ENCODE results near the gene GRB14. TPM values are rescaled to one million over a fixed set of nuclear protein-coding genes. Genes with fewer than 3 reads are reported as not detected.
A peak's percentile ranks its signal among the peaks of the same experiment; 100 is the strongest.
"Not testable (repeated sequence)": the region's sequence is repeated elsewhere in the genome, so short reads cannot be mapped to it uniquely, and the experiment has no call there.

The GRB14 gene
- total RNA-seq, 1 experiment from 2014 or later, result not detected

DNA sequence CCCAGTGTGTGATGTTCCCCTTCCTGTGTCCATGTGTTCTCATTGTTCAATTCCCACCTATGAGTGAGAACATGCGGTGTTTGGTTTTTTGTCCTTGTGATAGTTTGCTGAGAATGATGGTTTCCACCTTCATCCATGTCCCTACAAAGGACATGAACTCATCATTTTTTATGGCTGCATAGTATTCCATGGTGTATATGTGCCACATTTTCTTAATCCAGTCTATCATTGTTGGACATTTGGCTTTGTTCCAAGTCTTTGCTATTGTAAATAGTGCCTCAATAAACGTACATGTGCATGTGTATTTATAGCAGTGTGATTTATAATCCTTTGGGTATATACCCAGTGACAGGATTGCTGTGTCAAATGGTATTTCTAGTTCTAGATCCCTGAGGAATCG is 7.0 kb upstream of the GRB14 start:
- H3K27ac ChIP-seq, H3K4me1 ChIP-seq, DNase-seq: not testable (repeated sequence)

DNA sequence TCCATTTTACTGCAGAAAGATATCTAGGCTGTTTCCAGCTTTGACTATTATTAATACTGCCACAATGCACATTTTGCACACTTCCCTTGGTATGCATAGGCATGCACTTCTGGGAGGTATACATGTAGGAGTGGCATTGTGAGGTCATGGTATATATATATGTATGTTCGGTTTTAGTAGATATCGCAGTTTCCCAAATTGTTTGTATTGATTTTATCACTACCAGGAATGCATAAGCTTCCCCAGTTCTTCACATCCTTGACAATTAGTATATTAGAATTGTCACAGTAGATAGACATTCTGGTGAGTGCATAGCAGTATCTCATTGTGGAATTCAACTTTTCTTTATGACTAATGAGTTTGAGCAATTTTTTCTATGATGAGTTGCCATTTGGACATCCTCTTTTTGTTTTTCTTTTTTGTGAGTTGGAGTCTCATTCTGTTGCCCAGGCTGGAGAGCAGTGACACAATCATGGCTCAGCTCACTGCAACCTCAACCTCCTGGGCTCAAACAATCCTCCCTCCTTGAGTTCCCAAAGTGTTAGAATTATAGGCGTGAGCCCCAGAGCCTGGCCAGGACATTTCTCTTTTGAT is 4.2 kb upstream of the GRB14 start:
- no peak for DNase-seq
- Histone ChIP-seq H3K27ac (no peak overlapping the region), H3K9me3 (replicated peaks) (no peaks in the 10 kb centered on the region), H3K4me1 (no peaks in the 10 kb centered on the region), H3K27me3 (no peaks in the 10 kb centered on the region), H3K36me3 (no peaks in the 10 kb centered on the region), H3K4me3 (no peak overlapping the region)

More for the DNA sequence above, 7.0 kb upstream of the GRB14 start:
- not testable (repeated sequence) for H3K9me3 ChIP-seq (replicated peaks); H3K4me3 ChIP-seq; H3K36me3 ChIP-seq; H3K27me3 ChIP-seq

DNA sequence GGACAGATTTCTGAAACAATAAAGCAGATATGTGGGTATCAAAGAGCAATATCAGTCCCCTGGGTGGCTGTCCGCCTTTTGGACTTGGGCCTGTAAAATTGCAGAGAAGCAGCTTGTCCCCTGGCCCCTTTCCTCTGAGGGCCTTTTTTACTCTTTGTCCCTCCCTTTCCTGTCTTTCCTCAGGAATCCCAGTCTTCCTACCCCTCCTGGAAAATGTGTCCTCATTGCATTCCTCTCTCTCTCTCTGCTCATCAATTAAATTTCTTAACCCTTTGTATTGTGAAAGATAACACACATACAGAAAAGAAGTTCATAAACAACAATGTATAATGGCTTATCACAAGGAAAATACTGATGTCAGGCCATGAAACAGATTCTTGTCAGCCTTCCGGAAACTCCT is 3.0 kb upstream of the GRB14 start:
- Histone ChIP-seq H3K4me1 (no peaks in the 10 kb centered on the region), H3K36me3 (no peaks in the 10 kb centered on the region), H3K4me3 (no peak overlapping the region), H3K27me3 (no peaks in the 10 kb centered on the region), H3K27ac (no peak overlapping the region), H3K9me3 (replicated peaks) (no peaks in the 10 kb centered on the region)
- DNase-seq, result no peak

DNA sequence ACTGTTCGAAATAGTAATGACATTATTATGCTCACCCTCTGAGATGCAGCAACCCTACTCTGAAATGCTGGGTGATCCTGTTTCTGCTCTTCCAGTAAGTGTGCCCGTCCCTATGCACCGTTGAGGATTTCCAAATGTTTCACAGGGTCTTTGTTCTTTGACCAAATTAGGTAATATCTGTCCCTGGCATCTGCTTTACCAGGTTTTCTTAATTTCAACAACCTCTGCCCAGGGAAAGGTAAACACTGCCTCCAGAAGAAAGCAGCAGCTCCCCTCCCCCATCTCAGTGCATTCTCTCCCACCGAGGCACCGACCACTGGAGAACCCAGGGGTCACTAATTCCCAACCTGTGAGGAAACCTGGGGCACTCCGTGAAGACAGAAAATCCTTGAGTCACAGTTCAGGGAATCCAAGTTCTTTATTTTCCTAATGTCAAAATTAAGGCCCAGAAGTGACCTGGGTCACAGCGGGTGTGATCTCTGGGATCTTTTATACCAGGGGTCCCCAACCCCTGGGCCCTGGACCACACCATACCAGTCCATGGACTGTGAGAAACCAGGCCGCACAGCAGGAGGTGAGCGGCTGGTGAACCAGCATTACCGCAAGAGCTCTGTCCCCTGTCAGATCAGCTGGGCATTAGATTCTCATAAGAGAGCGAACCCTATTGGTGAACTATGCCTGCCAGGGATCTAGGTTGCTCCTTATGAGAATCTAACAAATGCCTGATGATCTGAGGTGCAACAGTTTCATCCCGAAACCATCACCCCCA is 1.2 kb upstream of the GRB14 start:
- H3K4me3 ChIP-seq, result no peak overlapping the region
- H3K27ac ChIP-seq, result no peak overlapping the region
- H3K9me3 ChIP-seq (replicated peaks), result no peaks in the 10 kb centered on the region
- no peaks in the 10 kb centered on the region for H3K4me1 ChIP-seq
- DNase-seq, result no peak
- no peaks in the 10 kb centered on the region for H3K36me3 ChIP-seq
- no peaks in the 10 kb centered on the region for H3K27me3 ChIP-seq

DNA sequence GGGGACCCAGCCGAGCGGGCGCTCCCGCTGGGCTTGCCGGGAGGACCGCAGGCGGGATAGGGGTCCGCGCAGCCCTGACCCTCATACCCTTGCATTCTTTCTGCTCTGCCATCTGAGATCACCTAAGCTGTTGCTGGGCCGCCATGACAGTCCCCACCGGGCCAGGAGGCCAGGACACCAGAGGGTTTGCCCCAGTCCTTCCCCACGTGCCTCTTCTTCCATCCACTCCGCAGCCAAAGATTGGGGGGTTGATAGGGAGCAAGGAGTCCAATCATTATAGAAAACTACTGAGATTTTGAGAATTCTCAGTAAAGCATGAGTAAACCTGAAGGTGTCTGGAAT is 453 bp upstream of the GRB14 start:
- Histone ChIP-seq H3K36me3 (no peaks in the 10 kb centered on the region), H3K27ac (no peak overlapping the region), H3K4me3 (peak overlapping the region; percentile 38), H3K9me3 (replicated peaks) (no peaks in the 10 kb centered on the region), H3K4me1 (no peaks in the 10 kb centered on the region), H3K27me3 (no peaks in the 10 kb centered on the region)
- DNase-seq, result no peak

DNA sequence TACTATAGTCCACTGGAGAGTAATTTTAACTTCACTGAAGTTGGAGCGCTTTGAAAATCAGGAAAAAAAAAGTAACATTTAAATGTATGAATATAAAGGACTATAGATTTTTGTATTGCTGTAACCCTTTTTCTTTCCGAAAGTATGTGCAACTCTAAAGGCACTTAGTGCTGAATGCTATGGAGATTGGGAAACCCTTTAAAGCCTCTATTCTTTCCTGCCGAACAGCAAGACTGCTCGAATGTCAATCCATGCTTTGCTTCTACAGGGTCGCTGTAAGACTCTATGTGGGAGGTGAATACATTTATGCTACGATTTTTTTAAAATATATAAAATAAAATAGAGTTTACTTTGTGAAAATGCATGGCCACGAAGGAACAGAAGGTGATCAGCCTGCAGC is 825 bp downstream of the GRB14 start:
- no peak for DNase-seq
- H3K4me1 ChIP-seq, result no peaks in the 10 kb centered on the region
- H3K9me3 ChIP-seq (replicated peaks), result no peaks in the 10 kb centered on the region
- H3K27ac ChIP-seq, result no peak overlapping the region
- no peak overlapping the region for H3K4me3 ChIP-seq
- no peaks in the 10 kb centered on the region for H3K27me3 ChIP-seq
- H3K36me3 ChIP-seq, result no peaks in the 10 kb centered on the region

DNA sequence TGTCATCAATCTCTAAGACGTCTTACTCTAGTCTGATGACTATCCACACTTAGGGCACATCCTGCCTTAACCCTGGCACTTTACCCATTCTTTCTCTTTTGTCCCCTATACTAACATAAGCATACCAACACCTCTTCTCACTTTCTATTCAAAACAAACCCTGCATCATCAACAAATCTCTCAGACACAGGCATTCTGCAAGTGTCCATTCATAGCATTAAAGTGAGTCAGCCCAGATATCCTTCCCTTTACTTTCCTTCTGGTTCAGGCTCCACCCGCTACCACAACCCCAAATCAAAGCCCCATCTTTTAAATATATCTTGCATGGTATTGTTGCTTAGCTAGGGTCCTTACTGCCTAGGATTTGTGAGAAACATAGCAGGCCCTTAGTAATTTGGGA is 3.8 kb downstream of the GRB14 start:
- no peaks in the 10 kb centered on the region for H3K36me3 ChIP-seq
- no peaks in the 10 kb centered on the region for H3K27me3 ChIP-seq
- H3K4me3 ChIP-seq, result no peak overlapping the region
- no peak for DNase-seq
- H3K4me1 ChIP-seq, result no peaks in the 10 kb centered on the region
- no peak overlapping the region for H3K27ac ChIP-seq
- no peaks in the 10 kb centered on the region for H3K9me3 ChIP-seq (replicated peaks)

DNA sequence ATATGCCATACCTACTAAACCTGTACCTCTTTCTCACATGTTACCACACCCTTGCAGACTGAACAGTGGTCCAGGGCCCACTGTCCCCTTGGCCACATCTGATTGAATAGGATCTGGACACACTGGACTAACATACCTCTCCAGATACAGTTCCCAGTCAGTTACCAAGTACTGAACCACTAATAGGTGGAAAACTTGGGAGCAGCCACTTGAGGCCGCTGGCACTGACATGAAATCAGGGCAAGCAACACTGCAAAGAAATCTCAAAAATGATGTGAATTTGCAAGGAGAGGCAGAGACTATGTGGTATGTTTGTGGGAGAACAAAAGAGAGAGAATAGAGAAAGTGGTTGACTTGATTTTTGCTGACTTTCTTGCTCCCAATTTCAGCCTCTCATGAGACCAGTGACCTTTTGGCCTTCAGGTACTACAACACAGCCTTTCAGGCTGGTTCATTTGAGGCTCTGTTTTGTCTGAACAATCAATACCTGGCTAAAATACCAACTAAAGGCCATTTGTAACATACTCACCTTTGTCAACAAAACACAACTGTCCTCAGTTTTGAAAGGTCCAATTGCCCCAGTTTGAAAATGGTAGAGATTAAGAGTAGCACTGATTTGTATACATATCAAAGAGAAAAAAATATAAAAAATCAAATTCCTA is 7.8 kb downstream of the GRB14 start:
- H3K4me1 ChIP-seq, result no peaks in the 10 kb centered on the region

DNA sequence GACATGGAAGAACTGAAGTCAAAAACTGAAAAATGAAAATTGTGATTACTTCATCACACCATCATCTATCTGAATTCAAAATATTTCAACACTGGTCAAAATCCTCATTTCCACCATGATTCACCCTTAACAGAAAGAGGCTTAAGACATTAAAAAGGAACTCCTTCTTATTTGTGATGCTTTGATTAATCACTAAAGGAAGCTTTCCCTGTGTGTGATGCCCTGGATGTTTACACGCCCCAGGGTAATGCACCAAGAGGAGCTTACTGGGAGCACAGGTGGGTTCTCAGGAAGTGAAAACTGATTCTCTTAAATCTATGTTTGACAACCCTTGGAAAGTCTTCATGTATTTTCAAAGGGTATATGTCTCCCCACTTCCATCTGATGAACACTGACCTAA is 11.5 kb downstream of the GRB14 start:
- Histone ChIP-seq H3K4me3 (no peak overlapping the region), H3K27ac (no peak overlapping the region), H3K9me3 (replicated peaks) (no peaks in the 10 kb centered on the region), H3K27me3 (no peaks in the 10 kb centered on the region), H3K4me1 (no peaks in the 10 kb centered on the region), H3K36me3 (no peaks in the 10 kb centered on the region)
- DNase-seq, result no peak

More for the DNA sequence above, 7.8 kb downstream of the GRB14 start:
- DNase-seq, result no peak
- H3K27me3 ChIP-seq, result no peaks in the 10 kb centered on the region
- no peak overlapping the region for H3K27ac ChIP-seq
- H3K4me3 ChIP-seq, result no peak overlapping the region
- no peaks in the 10 kb centered on the region for H3K36me3 ChIP-seq
- H3K9me3 ChIP-seq (replicated peaks), result no peaks in the 10 kb centered on the region

DNA sequence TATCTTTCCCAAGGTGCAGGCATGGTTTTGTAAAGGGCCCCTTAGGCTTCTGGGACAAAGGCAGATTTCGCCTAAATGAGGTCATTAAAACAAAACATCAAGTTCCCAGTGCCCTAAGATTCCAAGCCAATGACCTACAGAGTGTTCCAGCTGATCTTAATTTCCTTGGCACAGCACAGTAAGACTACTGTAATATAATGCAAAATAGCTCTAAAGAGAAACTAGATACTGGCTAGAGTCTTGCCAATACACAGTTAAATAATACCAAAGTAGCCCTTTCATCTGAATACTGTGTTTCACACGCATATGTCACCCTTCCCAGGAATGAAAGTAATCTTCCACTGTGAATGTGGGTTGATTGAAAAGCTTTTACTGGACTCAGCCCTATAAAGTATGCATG is 14.7 kb downstream of the GRB14 start:
- H3K27ac ChIP-seq, result no peak overlapping the region
- no peaks in the 10 kb centered on the region for H3K27me3 ChIP-seq
- no peaks in the 10 kb centered on the region for H3K36me3 ChIP-seq
- H3K9me3 ChIP-seq (replicated peaks), result no peaks in the 10 kb centered on the region
- H3K4me1 ChIP-seq, result no peaks in the 10 kb centered on the region
- no peak overlapping the region for H3K4me3 ChIP-seq
- no peak for DNase-seq

DNA sequence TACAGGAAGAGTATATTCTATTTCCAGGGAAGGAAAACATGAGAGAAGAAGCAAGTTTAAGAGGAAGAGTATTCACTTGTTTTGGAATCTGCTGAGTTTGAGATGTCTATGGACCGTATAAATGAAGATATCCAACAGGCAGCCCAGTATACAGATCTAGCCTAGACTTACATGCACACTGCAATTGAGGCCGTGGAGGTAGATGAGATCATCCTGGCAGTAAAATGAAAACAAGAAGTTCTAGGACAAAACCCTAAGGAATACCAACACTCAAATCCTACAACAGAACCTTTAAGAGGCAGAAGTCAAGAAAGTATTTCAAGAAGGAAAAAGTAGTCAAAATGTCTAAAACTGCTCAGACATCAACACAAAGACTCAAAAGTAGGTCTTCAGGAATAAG is 16.0 kb downstream of the GRB14 start:
- Histone ChIP-seq H3K36me3 (no peaks in the 10 kb centered on the region), H3K27ac (no peak overlapping the region), H3K4me3 (no peak overlapping the region), H3K4me1 (no peaks in the 10 kb centered on the region), H3K9me3 (replicated peaks) (no peaks in the 10 kb centered on the region), H3K27me3 (no peaks in the 10 kb centered on the region)
- DNase-seq, result no peak

DNA sequence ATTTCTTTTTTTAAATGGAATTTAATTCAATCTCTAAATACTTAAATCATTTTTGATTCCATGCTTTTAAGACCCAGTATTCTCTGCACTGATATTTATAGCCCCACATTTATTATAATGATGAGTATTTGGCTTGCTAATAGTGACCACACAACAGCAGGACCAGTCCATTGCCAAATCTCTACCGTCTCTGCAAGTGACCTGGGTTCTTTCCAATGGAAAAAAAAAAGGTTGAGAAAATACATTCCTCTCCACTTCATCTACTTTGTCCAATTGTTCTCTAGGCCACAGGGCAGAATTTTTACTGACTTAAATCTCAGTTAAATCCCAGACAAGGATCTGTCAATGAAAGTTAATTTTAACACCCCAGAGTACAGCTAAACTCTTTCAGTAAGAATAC is 20.5 kb downstream of the GRB14 start:
- DNase-seq, result no peak
- H3K9me3 ChIP-seq (replicated peaks), result no peaks in the 10 kb centered on the region
- H3K27ac ChIP-seq, result no peak overlapping the region
- H3K36me3 ChIP-seq, result no peaks in the 10 kb centered on the region
- no peaks in the 10 kb centered on the region for H3K27me3 ChIP-seq
- no peaks in the 10 kb centered on the region for H3K4me1 ChIP-seq
- no peak overlapping the region for H3K4me3 ChIP-seq

DNA sequence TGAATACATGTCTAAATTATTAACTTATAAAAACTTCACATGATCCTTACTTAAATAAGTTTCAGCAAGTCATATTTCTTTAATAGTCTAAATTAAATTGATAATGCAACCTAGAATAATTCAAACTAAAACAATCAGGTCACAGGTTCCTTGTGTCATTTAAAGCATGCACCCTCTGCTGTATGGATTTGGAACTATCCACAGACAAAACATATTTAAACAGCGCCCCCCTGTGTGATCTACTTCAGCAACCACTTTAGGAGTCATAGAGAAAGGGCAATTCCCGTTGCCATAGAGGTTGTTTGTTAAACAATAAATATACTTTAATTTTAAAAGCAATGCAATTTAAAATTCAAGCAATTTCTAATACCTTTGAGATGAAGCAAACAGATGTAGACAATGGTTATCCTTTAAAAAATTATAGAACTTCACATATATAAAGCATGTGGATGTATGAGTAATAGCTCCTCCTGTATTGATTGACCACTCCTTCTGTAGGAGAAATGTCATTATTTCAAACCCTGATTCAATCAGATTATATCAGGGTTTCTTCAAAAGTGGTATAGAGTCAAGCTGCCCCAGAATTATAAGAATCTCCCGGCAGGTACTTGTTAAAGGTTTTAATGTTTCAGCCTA is 21.2 kb downstream of the GRB14 start:
- Histone ChIP-seq H3K36me3 (no peaks in the 10 kb centered on the region), H3K27ac (no peak overlapping the region), H3K27me3 (no peaks in the 10 kb centered on the region), H3K4me1 (no peaks in the 10 kb centered on the region), H3K9me3 (replicated peaks) (no peaks in the 10 kb centered on the region), H3K4me3 (no peak overlapping the region)
- peak; percentile 47 to 76 for DNase-seq

DNA sequence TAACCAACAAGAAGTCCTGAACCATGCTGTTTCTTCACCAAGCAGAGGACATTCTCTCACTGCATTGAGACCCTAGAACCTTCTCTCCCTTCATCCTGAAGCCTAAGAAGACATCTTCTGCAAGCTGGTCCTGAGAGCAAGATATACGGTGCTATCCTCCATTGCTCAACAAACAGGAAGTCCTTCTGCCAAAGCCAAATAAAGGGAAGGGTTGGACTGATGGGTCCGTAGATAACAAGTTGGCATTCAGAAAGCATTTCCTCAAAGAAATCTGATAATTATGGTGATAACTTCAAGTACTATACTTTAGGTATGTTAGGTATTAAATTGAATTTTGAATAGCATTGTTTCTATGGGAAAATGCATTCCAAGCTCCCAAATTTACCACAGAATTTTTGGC is 23.3 kb downstream of the GRB14 start:
- Histone ChIP-seq H3K36me3 (no peaks in the 10 kb centered on the region), H3K4me3 (no peak overlapping the region), H3K9me3 (replicated peaks) (no peaks in the 10 kb centered on the region), H3K4me1 (no peaks in the 10 kb centered on the region), H3K27me3 (no peaks in the 10 kb centered on the region), H3K27ac (no peak overlapping the region)
- DNase-seq, result no peak

DNA sequence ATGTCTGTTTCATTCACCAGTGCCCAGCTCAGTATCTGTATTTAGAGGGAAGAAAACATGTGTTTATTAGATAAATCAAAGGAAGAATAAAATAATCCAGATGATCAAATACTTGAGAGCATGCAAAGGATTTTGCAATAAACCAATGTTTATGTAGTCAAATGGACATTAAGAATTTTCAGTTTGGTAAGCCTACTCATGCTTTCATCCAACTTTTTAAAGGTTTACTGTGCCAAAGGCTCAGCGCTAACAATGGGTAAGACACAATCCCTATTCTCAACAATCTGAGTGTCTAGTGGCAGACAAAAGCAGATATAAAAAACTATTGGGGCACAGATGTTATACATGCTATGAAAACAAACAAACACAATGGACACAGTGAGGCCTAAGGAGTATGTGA is 26.3 kb downstream of the GRB14 start:
- Histone ChIP-seq H3K9me3 (replicated peaks) (no peaks in the 10 kb centered on the region), H3K36me3 (no peaks in the 10 kb centered on the region), H3K4me1 (no peaks in the 10 kb centered on the region), H3K27ac (no peak overlapping the region), H3K27me3 (no peaks in the 10 kb centered on the region), H3K4me3 (no peak overlapping the region)
- DNase-seq, result no peak

Measured in SJCRH30 (cell line).